Colonic mucosa (tissue), 4 donors: ENCODE results near the gene PRDM15. TPM values are rescaled to one million over a fixed set of nuclear protein-coding genes. Genes with fewer than 3 reads are reported as not detected.

Source experiments
- DNase-seq: peaks from one replicate; pipeline ENCODE4 v3.0.0-alpha.2; 2020
- H3K27ac ChIP-seq: fragments of 200-600 bp; one replicate; pipeline ENCODE4 v1.8.0; 2021
- H3K27me3 ChIP-seq: fragments of 200-600 bp; one replicate; pipeline ENCODE4 v1.8.0; 2021
- H3K36me3 ChIP-seq: fragments of 200-600 bp; one replicate; pipeline ENCODE4 v1.8.0; 2021
- H3K4me1 ChIP-seq: fragments of 200-600 bp; one replicate; pipeline ENCODE4 v1.8.0; 2021; ENCODE audit warnings: mild to moderate bottlenecking
- H3K4me3 ChIP-seq: fragments of 200-600 bp; one replicate; pipeline ENCODE4 v1.8.0; 2021
- H3K9ac ChIP-seq, 2 donors: one replicate each; pipeline ENCODE4 v1.7.0; 2013; ENCODE audit warnings: control low read depth in 2 of 2, low read depth in 2 of 2, low read length in 2 of 2
- H3K9me3 ChIP-seq: fragments of 200-600 bp; one replicate; pipeline ENCODE4 v1.8.0; 2021
- CTCF ChIP-seq: fragments of 200-600 bp; IDR thresholded peaks from one replicate; pipeline ENCODE4 v1.8.0; 2022; ENCODE audit warnings: antibody characterized with exemption, mild to moderate bottlenecking
- intact Hi-C: fragments of 100-400 bp; cut with DNase I; formaldehyde crosslinking; loops from one replicate; pipeline ENCODE4 v1.14.1; 2022
- total RNA-seq, 2 donors: library from RNA; stranded (reverse); fragmentation: NEBNext Ultra II Directional in 1 of 2; extraction: Animal tissue kit (Norgen Biotek cat#: 25700) in 1 of 2; gene quantifications; one replicate each; pipeline ENCODE4 v1.2.1, GENCODE V29; 2021
- donor health status: healthy.
- donor health status: DM: no; HTN: no; CAD: no.
- donor health status: DM: no; HTN: no; CAD: no.

PRDM15 gene
- total RNA-seq, 2 donors from 2014 or later, result 3.2 to 6.3 TPM

DNA sequence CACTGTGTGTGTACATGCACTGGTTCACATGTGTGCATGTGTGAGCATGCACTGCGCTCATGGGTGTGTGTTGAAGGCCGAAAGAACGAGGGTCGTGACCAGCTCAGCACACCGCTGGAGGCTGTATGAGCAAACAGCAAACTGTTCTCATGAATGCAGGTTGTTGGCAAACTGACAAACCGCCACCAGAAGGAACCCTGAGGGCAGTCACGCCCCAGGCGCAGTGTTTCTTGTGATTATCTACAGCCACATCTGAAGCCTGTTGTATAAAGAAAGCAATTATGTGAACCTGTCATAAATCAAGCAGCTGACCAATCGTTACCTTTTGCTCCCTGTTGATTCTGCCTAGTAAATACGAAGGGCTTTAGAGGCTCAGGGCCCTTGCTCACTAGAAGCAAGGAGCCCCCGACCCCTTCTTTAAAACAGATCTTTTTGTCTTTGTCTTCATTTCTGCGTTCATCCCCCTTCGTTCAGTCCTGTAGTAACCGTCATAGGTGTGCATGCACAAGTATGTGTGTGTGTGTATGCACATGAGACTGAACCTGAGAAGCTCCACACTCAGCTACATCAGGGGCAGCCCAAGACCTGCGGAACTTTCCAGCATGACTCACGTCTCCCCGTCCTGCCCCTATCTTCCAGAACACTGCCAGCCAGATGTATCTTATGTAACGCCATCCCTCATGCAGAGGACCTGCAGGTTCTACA, 95.5 kb downstream of the PRDM15 start:
- H3K27me3 ChIP-seq, result peaks cover 46% of the 10 kb centered on the region
- no peak for TF ChIP-seq CTCF
- no peak overlapping the region for H3K27ac ChIP-seq
- H3K4me3 ChIP-seq, result no peak overlapping the region
- no peak overlapping the region for H3K9ac ChIP-seq
- no peaks in the 10 kb centered on the region for H3K36me3 ChIP-seq
- intact Hi-C loops, result no loop called here
- DNase-seq, result peak; percentile 88
- peaks cover 4% of the 10 kb centered on the region for H3K4me1 ChIP-seq
- H3K9me3 ChIP-seq, result no peaks in the 10 kb centered on the region

- no peak for TF ChIP-seq CTCF
- Histone ChIP-seq H3K36me3 (no peaks in the 10 kb centered on the region), H3K4me3 (no peak overlapping the region), H3K27me3 (peaks cover 32% of the 10 kb centered on the region), H3K4me1 (peaks cover 10% of the 10 kb centered on the region), H3K9me3 (no peaks in the 10 kb centered on the region), H3K27ac (no peak overlapping the region), H3K9ac (no peak overlapping the region)
- DNase-seq, result no peak
- intact Hi-C loops, result no loop called here
These were observed 98.1 kb downstream of the PRDM15 start for GRCh38 chr21:41781050-41781410.

- H3K36me3 ChIP-seq, result no peaks in the 10 kb centered on the region
- H3K9ac ChIP-seq, result no peak overlapping the region
- peaks cover 30% of the 10 kb centered on the region for H3K27me3 ChIP-seq
- H3K9me3 ChIP-seq, result no peaks in the 10 kb centered on the region
- intact Hi-C loops, result no loop called here
- no peak overlapping the region for H3K27ac ChIP-seq
- no peak for DNase-seq
- H3K4me3 ChIP-seq, result no peak overlapping the region
- no peak for TF ChIP-seq CTCF
- H3K4me1 ChIP-seq, result peaks cover 10% of the 10 kb centered on the region
These were observed 98.7 kb downstream of the PRDM15 start for GRCh38 chr21:41780337-41781049.

GRCh38 chr21:41779659-41780058, 99.5 kb downstream of the PRDM15 start:
- Histone ChIP-seq H3K4me3 (no peak overlapping the region), H3K27ac (no peak overlapping the region), H3K36me3 (no peaks in the 10 kb centered on the region), H3K4me1 (peaks cover 10% of the 10 kb centered on the region), H3K9me3 (no peaks in the 10 kb centered on the region), H3K27me3 (peaks cover 30% of the 10 kb centered on the region), H3K9ac (peak overlapping the region in 1 of 2 donors; percentile 40)
- TF ChIP-seq CTCF, result no peak
- peak; percentile 52 for DNase-seq
- intact Hi-C loops, result loop anchor here (2.0 to 10.0 kb wide), 2 partner anchors 167 to 495 kb away; no protein-coding TSS in a partner anchor

GRCh38 chr21:41778930-41779600, 100.1 kb downstream of the PRDM15 start:
- TF ChIP-seq CTCF, result no peak
- H3K4me3 ChIP-seq, result no peak overlapping the region
- peaks cover 28% of the 10 kb centered on the region for H3K27me3 ChIP-seq
- no peaks in the 10 kb centered on the region for H3K36me3 ChIP-seq
- H3K4me1 ChIP-seq, result peaks cover 10% of the 10 kb centered on the region
- intact Hi-C loops, result loop anchor here (2.0 to 10.0 kb wide), 2 partner anchors 166 to 494 kb away; no protein-coding TSS in a partner anchor
- peak; percentile 51 for DNase-seq
- no peaks in the 10 kb centered on the region for H3K9me3 ChIP-seq
- H3K9ac ChIP-seq, result peak overlapping the region in 1 of 2 donors; percentile 40
- H3K27ac ChIP-seq, result no peak overlapping the region
